Neural progenitor cell (in vitro differentiated cells): ENCODE results near the gene ASTN1. TPM values are rescaled to one million over a fixed set of nuclear protein-coding genes. Genes with fewer than 3 reads are reported as not detected.

Experiments
- DNase-seq: peaks from one replicate; pipeline ENCODE4 v3.0.0-alpha.2; 2016; ENCODE audit warnings: low spot score
- H2AFZ ChIP-seq: fragments of 200-600 bp; sonication (generic); replicated peaks from 2 replicates; pipeline ENCODE4 v1.6.1; 2016; ENCODE audit warnings: antibody characterized with exemption
- H3F3A ChIP-seq: fragments of 200-600 bp; sonication (generic); 2 replicates; pipeline ENCODE4 v1.6.1; 2016; ENCODE audit warnings: antibody characterized with exemption, low read depth
- H3K27ac ChIP-seq: fragments of 200-600 bp; sonication (generic); 2 replicates; pipeline ENCODE4 v1.5.1; 2016; ENCODE audit warnings: mild to moderate bottlenecking
- H3K27me3 ChIP-seq: fragments of 200-600 bp; sonication (generic); 2 replicates; pipeline ENCODE4 v1.6.1; 2016; ENCODE audit warnings: mild to moderate bottlenecking, moderate library complexity
- H3K36me3 ChIP-seq: fragments of 200-600 bp; sonication (generic); 2 replicates; pipeline ENCODE4 v1.5.1; 2016
- H3K4me1 ChIP-seq: fragments of 200-600 bp; sonication (generic); 2 replicates; pipeline ENCODE4 v1.6.1; 2016; ENCODE audit warnings: mixed run types
- H3K4me2 ChIP-seq: fragments of 200-600 bp; sonication (generic); 2 replicates; pipeline ENCODE4 v1.6.1; 2016
- H3K4me3 ChIP-seq: fragments of 200-600 bp; sonication (generic); 2 replicates; pipeline ENCODE4 v1.5.1; 2016
- H3K79me2 ChIP-seq: fragments of 200-600 bp; sonication (generic); 2 replicates; pipeline ENCODE4 v1.6.1; 2016; ENCODE audit warnings: low read depth
- H3K9ac ChIP-seq: fragments of 200-600 bp; sonication (generic); 2 replicates; pipeline ENCODE4 v1.6.1; 2016
- H3K9me3 ChIP-seq: fragments of 200-600 bp; sonication (generic); 2 replicates; pipeline ENCODE4 v1.5.1; 2016; ENCODE audit warnings: low read depth
- H4K20me1 ChIP-seq: fragments of 200-600 bp; sonication (generic); 2 replicates; pipeline ENCODE4 v1.6.1; 2016; ENCODE audit warnings: low read depth
- H3K27ac Mint-ChIP-seq: 3 replicates; pipeline ENCODE4 v1.8.0; 2021; ENCODE audit warnings: mixed read lengths
- H3K27me3 Mint-ChIP-seq: 2 replicates; pipeline ENCODE4 v1.8.0; 2022; ENCODE audit warnings: low read depth, mild to moderate bottlenecking, inconsistent platforms, moderate library complexity, mixed read lengths; ENCODE audit not compliant: insufficient read depth
- H3K36me3 Mint-ChIP-seq: 3 replicates; pipeline ENCODE4 v1.8.0; 2021; ENCODE audit warnings: mixed read lengths
- H3K4me1 Mint-ChIP-seq: 3 replicates; pipeline ENCODE4 v1.8.0; 2021; ENCODE audit warnings: mixed read lengths
- H3K4me3 Mint-ChIP-seq: 3 replicates; pipeline ENCODE4 v1.8.0; 2021; ENCODE audit warnings: mild to moderate bottlenecking, moderate library complexity, mixed read lengths
- H3K9me3 Mint-ChIP-seq: 3 replicates; pipeline ENCODE4 v1.8.0; 2020; ENCODE audit warnings: mixed read lengths
- EZH2 ChIP-seq: fragments of 200-600 bp; sonication (generic); IDR thresholded peaks from 2 replicates; pipeline ENCODE4 v1.6.1; 2017; ENCODE audit warnings: antibody characterized with exemption, mild to moderate bottlenecking, moderate library complexity
- EZH2phosphoT487 ChIP-seq: fragments of 200-600 bp; sonication (generic); IDR thresholded peaks from 2 replicates; pipeline ENCODE4 v1.6.1; 2017; ENCODE audit warnings: antibody characterized with exemption
- total RNA-seq: library from RNA; depleted of rRNA; stranded (reverse); fragments of >200 nt; gene quantifications from 2 replicates; pipeline ENCODE4 v1.2.3, GENCODE V29; 2015; ENCODE audit warnings: low replicate concordance
- TF ChIP-seq, protein P1 (sequence below): fragments of 200-600 bp; sonication (generic); IDR thresholded peaks from 2 replicates; pipeline ENCODE4 v1.5.1; 2017; ENCODE audit warnings: antibody characterized with exemption, mild to moderate bottlenecking

ASTN1 gene
- total RNA-seq, 1 donor from 2014 or later: 7.7 TPM

DNA sequence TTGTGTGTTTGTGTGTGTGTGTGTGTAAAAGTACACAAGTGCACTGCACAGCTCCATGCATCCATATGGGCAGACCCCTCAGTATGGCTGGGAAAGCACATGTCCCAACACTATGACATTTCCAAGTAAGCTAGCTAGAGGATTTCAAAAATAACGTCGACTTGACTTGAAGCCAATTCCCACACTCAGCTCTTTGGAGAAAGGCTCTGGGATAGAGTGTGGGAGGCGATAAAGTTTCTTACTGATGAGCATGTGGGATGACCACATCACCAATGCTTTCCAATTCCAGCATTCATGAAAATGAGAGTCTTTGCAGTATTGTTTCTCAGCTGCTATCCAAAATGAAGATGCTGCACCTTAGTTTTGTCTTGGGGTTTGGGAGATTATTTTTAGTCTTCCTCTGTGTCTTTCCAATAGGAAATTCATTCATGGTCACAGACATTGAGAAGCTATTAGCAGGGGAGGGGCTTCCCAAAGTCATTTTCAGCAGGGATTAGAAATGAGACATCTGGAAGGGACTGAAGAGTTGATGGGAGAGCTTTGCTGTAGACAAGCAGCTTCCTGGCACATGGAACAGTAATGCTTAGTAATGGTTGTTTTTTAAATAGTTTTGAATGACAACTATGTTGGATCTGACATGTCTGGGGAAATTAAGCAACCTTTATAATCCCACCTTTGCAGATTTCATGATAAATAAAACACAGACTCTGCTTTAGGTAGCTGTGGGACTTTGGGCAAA is 143.5 kb downstream of the ASTN1 start:
- Histone ChIP-seq H3K36me3 (no peaks in the 10 kb centered on the region), H4K20me1 (no peaks in the 10 kb centered on the region), H3K9me3 (no peaks in the 10 kb centered on the region), H3K4me2 (no peak overlapping the region), H3K79me2 (no peaks in the 10 kb centered on the region), H3K27me3 (no peaks in the 10 kb centered on the region), H3K4me1 (no peaks in the 10 kb centered on the region), H2AFZ (no peak overlapping the region), H3K9ac (no peak overlapping the region), H3K4me3 (no peak overlapping the region), H3K27ac (no peak overlapping the region), H3F3A (no peaks in the 10 kb centered on the region)
- Mint-ChIP-seq H3K36me3 (peaks cover 24% of the 10 kb centered on the region), H3K4me3 (no peak overlapping the region), H3K4me1 (peaks cover 7% of the 10 kb centered on the region), H3K9me3 (no peaks in the 10 kb centered on the region), H3K27me3 (peaks cover 5% of the 10 kb centered on the region), H3K27ac (no peak overlapping the region)
- TF ChIP-seq, protein P1, sequence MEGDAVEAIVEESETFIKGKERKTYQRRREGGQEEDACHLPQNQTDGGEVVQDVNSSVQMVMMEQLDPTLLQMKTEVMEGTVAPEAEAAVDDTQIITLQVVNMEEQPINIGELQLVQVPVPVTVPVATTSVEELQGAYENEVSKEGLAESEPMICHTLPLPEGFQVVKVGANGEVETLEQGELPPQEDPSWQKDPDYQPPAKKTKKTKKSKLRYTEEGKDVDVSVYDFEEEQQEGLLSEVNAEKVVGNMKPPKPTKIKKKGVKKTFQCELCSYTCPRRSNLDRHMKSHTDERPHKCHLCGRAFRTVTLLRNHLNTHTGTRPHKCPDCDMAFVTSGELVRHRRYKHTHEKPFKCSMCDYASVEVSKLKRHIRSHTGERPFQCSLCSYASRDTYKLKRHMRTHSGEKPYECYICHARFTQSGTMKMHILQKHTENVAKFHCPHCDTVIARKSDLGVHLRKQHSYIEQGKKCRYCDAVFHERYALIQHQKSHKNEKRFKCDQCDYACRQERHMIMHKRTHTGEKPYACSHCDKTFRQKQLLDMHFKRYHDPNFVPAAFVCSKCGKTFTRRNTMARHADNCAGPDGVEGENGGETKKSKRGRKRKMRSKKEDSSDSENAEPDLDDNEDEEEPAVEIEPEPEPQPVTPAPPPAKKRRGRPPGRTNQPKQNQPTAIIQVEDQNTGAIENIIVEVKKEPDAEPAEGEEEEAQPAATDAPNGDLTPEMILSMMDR: no peak
- TF ChIP-seq EZH2: no peak
- TF ChIP-seq EZH2phosphoT487: no peak
- DNase-seq: no peak

DNA sequence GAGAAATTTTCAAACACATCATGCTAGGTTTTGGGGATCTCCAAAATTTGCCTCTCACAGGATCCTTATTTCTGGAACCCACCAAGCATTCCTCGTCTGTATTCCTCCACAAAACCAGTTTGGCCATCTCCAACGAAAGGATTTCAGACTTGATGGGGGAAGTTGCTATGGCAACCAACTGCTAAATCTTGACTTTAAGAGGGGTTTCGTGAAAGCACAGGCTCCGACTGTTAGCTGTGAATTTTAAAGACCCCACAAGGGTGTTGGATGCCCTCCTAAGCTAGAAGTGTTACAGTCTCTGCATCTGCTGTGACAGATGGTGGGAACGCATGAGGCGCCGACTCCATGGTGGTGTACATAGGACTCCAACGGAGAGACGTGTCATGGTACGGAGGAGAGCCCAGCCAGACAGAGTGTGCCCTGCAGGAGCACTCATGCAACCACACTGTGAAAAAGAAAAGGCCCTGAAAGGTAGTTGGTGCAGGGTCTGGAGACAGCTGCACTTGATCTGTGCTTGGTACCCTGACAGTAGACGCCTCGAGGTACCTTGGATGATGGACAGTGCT is 147.1 kb downstream of the ASTN1 start:
- no peaks in the 10 kb centered on the region for H3K79me2 ChIP-seq
- H4K20me1 ChIP-seq: no peaks in the 10 kb centered on the region
- H3K27me3 ChIP-seq: no peaks in the 10 kb centered on the region
- H3K27me3 Mint-ChIP-seq: peaks cover 3% of the 10 kb centered on the region
- H3K4me3 Mint-ChIP-seq: no peak overlapping the region
- no peaks in the 10 kb centered on the region for H3K9me3 Mint-ChIP-seq
- no peak overlapping the region for H3K27ac ChIP-seq
- H3K9me3 ChIP-seq: no peaks in the 10 kb centered on the region
- no peak overlapping the region for H3K4me2 ChIP-seq
- H3F3A ChIP-seq: no peaks in the 10 kb centered on the region
- H3K27ac Mint-ChIP-seq: no peak overlapping the region
- no peak for DNase-seq
- H3K36me3 Mint-ChIP-seq: peaks cover 14% of the 10 kb centered on the region
- no peaks in the 10 kb centered on the region for H3K4me1 ChIP-seq
- H3K4me3 ChIP-seq: no peak overlapping the region
- TF ChIP-seq, protein P1: no peak
- TF ChIP-seq EZH2 (no peak), EZH2phosphoT487 (no peak)
- H2AFZ ChIP-seq: no peak overlapping the region
- H3K36me3 ChIP-seq: no peaks in the 10 kb centered on the region
- H3K4me1 Mint-ChIP-seq: peaks cover 7% of the 10 kb centered on the region
- H3K9ac ChIP-seq: no peak overlapping the region

DNA sequence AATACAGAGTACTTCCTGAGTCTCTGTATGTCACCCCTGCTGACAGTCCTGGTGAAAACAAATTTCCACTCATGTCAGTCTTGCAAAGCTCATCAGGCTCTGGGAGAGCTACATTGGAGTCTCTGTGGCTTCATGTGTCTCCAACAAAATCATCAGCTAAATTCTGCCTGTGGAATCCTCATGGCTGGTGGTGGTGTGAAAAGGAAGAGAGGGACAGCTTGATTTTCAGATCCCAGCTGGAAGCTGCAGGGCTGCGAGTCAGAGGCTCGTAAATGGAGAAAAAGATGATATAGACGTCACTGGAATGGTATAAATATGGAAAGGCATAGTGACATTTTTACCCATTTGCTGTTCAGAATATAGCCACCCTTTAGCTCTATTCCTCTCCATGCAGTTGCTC is 150.2 kb downstream of the ASTN1 start:
- DNase-seq: no peak
- H3K27me3 ChIP-seq: no peaks in the 10 kb centered on the region
- H3K27ac ChIP-seq: no peak overlapping the region
- no peak overlapping the region for H3K4me2 ChIP-seq
- H3K4me3 Mint-ChIP-seq: no peak overlapping the region
- no peak overlapping the region for H2AFZ ChIP-seq
- H3F3A ChIP-seq: no peaks in the 10 kb centered on the region
- no peak overlapping the region for H3K27ac Mint-ChIP-seq
- H4K20me1 ChIP-seq: no peaks in the 10 kb centered on the region
- H3K9me3 Mint-ChIP-seq: no peaks in the 10 kb centered on the region
- no peak overlapping the region for H3K9ac ChIP-seq
- no peaks in the 10 kb centered on the region for H3K79me2 ChIP-seq
- H3K4me3 ChIP-seq: no peak overlapping the region
- H3K9me3 ChIP-seq: no peaks in the 10 kb centered on the region
- peaks cover 7% of the 10 kb centered on the region for H3K4me1 Mint-ChIP-seq
- H3K4me1 ChIP-seq: no peaks in the 10 kb centered on the region
- TF ChIP-seq EZH2 (no peak), EZH2phosphoT487 (no peak)
- TF ChIP-seq, protein P1: no peak
- no peaks in the 10 kb centered on the region for H3K27me3 Mint-ChIP-seq
- no peaks in the 10 kb centered on the region for H3K36me3 ChIP-seq
- peaks cover 12% of the 10 kb centered on the region for H3K36me3 Mint-ChIP-seq
